A549 treated with AZD9567 at 1 μM for 4 hours (cell line): ENCODE data around the gene RIOK1. TPM values are rescaled to one million over a fixed set of nuclear protein-coding genes. Genes with fewer than 3 reads are reported as not detected.

ENCODE experiments used
- total RNA-seq: library from RNA; stranded (reverse); fragments of 200-300 nt; extraction: Qiagen RNA extraction; gene quantifications from 5 replicates; pipeline ENCODE4 v1.2.3, GENCODE V29; 2022; ENCODE audit not compliant: insufficient read depth

Gene RIOK1
- 12.6 to 16.2 TPM (median 13.4 TPM) in 5 replicates for total RNA-seq

GRCh38 chr6:7389451-7390225, at the start of gene RIOK1, which contains the start of gene CAGE1:
Gene RIOK1 (plus strand): TSS chr6:7389808. CDS start chr6:7390003, 195 bp downstream.
Gene CAGE1 (minus strand): TSS chr6:7389742. CDS start chr6:7387173, 2,569 bp downstream.

Other genes with a start within 250 kb of the RIOK1 start
- 64.7 to 89.7 TPM (median 69.4 TPM) in 5 replicates for gene SSR1, start 76.6 kb upstream of the RIOK1 start, total RNA-seq
- gene CAGE1, start 66 bp upstream of the RIOK1 start, total RNA-seq: 0.13 TPM in 1 of 5 replicates, not detected in the others
- gene DSP, start 151.9 kb downstream of the RIOK1 start, total RNA-seq: 33.5 to 45.1 TPM (median 41.1 TPM) in 5 replicates
- 9.9 to 17.4 TPM (median 10.8 TPM) in 5 replicates for gene SNRNP48, start 200.4 kb downstream of the RIOK1 start, total RNA-seq